Neuronal stem cell (in vitro differentiated cells): ENCODE measurements around the gene CHRDL2.
A peak's percentile ranks its signal among the peaks of the same experiment; 100 is the strongest.

Source experiments
- DNase-seq: peaks from one replicate; pipeline ENCODE4 v3.0.0-alpha.2; 2013; ENCODE audit warnings: low spot score
- H2AFZ ChIP-seq: one replicate; pipeline ENCODE4 v1.6.1; 2013; ENCODE audit warnings: mild to moderate bottlenecking, low read length, inconsistent platforms
- H2AK5ac ChIP-seq: 2 replicates; pipeline ENCODE4 v1.6.1; 2013; ENCODE audit warnings: low read depth, mild to moderate bottlenecking, inconsistent platforms, low read length, moderate library complexity, mixed read lengths
- H2BK120ac ChIP-seq: 2 replicates; pipeline ENCODE4 v1.6.1; 2013; ENCODE audit warnings: low read depth, mild to moderate bottlenecking, inconsistent platforms, low read length, moderate library complexity, mixed read lengths
- H2BK12ac ChIP-seq: one replicate; pipeline ENCODE4 v1.6.1; 2013; ENCODE audit warnings: low read length, inconsistent platforms
- H2BK15ac ChIP-seq: 2 replicates; pipeline ENCODE4 v1.6.1; 2013; ENCODE audit warnings: mild to moderate bottlenecking, low read length, inconsistent platforms, mixed read lengths
- H2BK5ac ChIP-seq: one replicate; pipeline ENCODE4 v1.6.1; 2013; ENCODE audit warnings: inconsistent platforms, mild to moderate bottlenecking, low read length, moderate library complexity
- H3K14ac ChIP-seq: one replicate; pipeline ENCODE4 v1.6.1; 2013; ENCODE audit warnings: low read length, inconsistent platforms
- H3K18ac ChIP-seq: 2 replicates; pipeline ENCODE4 v1.6.1; 2013; ENCODE audit warnings: low read length, inconsistent platforms
- H3K23ac ChIP-seq: 2 replicates; pipeline ENCODE4 v1.6.1; 2013; ENCODE audit warnings: low read depth, mild to moderate bottlenecking, mixed read lengths, low read length, inconsistent platforms; ENCODE audit not compliant: poor library complexity
- H3K27ac ChIP-seq: replicated peaks from 3 replicates; pipeline ENCODE4 v1.5.1; 2013; ENCODE audit warnings: low read length, inconsistent platforms
- H3K27me3 ChIP-seq, 3 experiments: 2 replicates each; pipeline ENCODE4 v1.6.1; 2013; ENCODE audit warnings: low read length in 3 of 3, mild to moderate bottlenecking in 2 of 3, inconsistent platforms in 1 of 3, low read depth in 1 of 3, mixed read lengths in 1 of 3, moderate library complexity in 1 of 3; ENCODE audit not compliant: control insufficient read depth in 3 of 3, insufficient read depth in 3 of 3
- H3K36me3 ChIP-seq, 2 donors: replicated peaks in 1 of 2; 2 replicates each; pipeline ENCODE4 v1.6.1; 2013; ENCODE audit warnings: low read length in 2 of 2; ENCODE audit not compliant: control insufficient read depth in 2 of 2, insufficient read depth in 2 of 2
- H3K4ac ChIP-seq: 2 replicates; pipeline ENCODE4 v1.6.1; 2013; ENCODE audit warnings: inconsistent platforms, mild to moderate bottlenecking, low read length, moderate library complexity
- H3K4me1 ChIP-seq, 2 donors: 1 replicate in 1 of 2; 2 replicates in 1 of 2; pipeline ENCODE4 v1.6.1; 2013; ENCODE audit warnings: low read length in 2 of 2, low read depth in 1 of 2; ENCODE audit not compliant: control insufficient read depth in 2 of 2, insufficient read depth in 1 of 2
- H3K4me2 ChIP-seq: one replicate; pipeline ENCODE4 v1.6.1; 2013; ENCODE audit warnings: mild to moderate bottlenecking, low read length, inconsistent platforms; ENCODE audit not compliant: insufficient read depth, poor library complexity, severe bottlenecking
- H3K4me3 ChIP-seq, 2 donors: 2 replicates each; pipeline ENCODE4 v1.5.1; 2013; ENCODE audit warnings: low read length in 2 of 2, mild to moderate bottlenecking in 2 of 2, inconsistent platforms in 1 of 2, moderate library complexity in 1 of 2
- H3K79me1 ChIP-seq: one replicate; pipeline ENCODE4 v1.6.1; 2013; ENCODE audit warnings: low read depth, mild to moderate bottlenecking, inconsistent platforms, low read length, moderate library complexity
- H3K9ac ChIP-seq: one replicate; pipeline ENCODE4 v1.6.1; 2013; ENCODE audit warnings: mild to moderate bottlenecking, low read depth, low read length, inconsistent platforms; ENCODE audit not compliant: poor library complexity
- H3K9me3 ChIP-seq, 2 donors: replicated peaks in 1 of 2; 2 replicates each; pipeline versions ENCODE3 to v1.6.1; 2013; ENCODE audit warnings: low read length in 2 of 2, mild to moderate bottlenecking in 2 of 2, inconsistent platforms in 1 of 2, low read depth in 1 of 2, mixed read lengths in 1 of 2, moderate library complexity in 1 of 2; ENCODE audit not compliant: control insufficient read depth in 2 of 2, insufficient read depth in 1 of 2
- H4K8ac ChIP-seq: one replicate; pipeline ENCODE4 v1.6.1; 2013; ENCODE audit warnings: low read depth, mild to moderate bottlenecking, inconsistent platforms, low read length, moderate library complexity
- H4K91ac ChIP-seq: one replicate; pipeline ENCODE4 v1.6.1; 2013; ENCODE audit warnings: low read length, low read depth, mild to moderate bottlenecking, inconsistent platforms; ENCODE audit not compliant: poor library complexity
- WGBS, 2 donors: extraction: QIAGEN DNeasy Blood & Tissue Kit; methylation state at CpG; one replicate each; pipeline ENCODE4 v1.1.7; 2013; ENCODE audit warnings: missing lambda C conversion rate in 2 of 2, mixed read lengths in 1 of 2; ENCODE audit not compliant: insufficient read length in 2 of 2, insufficient replicate concordance in 1 of 2; ENCODE audit errors: extremely low coverage in 2 of 2; 5-methylcytosine and 5-hydroxymethylcytosine counted together

The CHRDL2 gene

DNA sequence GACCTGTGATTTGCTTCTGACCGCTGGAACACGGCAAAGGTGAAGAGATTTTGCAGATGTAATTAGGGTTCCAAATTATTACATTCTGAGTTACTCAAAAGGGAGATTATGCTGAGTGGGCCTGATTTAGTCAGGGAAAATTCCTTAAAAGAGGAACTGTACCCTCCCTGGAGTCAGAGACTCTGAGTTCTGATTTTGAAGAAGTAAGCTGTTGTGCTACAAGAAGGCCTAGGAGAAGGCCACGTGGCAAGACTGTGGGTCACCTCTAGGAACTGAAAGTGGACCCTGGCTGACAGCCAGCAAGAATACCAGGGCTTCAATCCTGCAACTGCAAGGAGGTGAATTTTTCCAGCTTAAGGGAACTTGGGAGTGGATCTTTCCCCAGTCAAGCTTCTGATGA, 45.3 kb downstream of the CHRDL2 start:
- Histone ChIP-seq H4K8ac (no peak overlapping the region), H2AK5ac (no peak overlapping the region), H3K9me3 (peaks cover 0 to 9% of the 10 kb centered on the region in 2 donors), H2BK12ac (no peak overlapping the region), H3K27ac (no peak overlapping the region), H3K9ac (no peak overlapping the region), H2AFZ (no peak overlapping the region), H3K4me1 (no peaks in the 10 kb centered on the region), H4K91ac (no peak overlapping the region), H3K27me3 (peaks cover 0 to 7% (median 4%) of the 10 kb centered on the region in 3 experiments), H3K14ac (no peak overlapping the region), H3K23ac (no peak overlapping the region), H3K4me3 (no peak overlapping the region), H3K18ac (no peak overlapping the region), H2BK5ac (no peak overlapping the region), H2BK120ac (no peak overlapping the region), H3K79me1 (no peaks in the 10 kb centered on the region), H3K36me3 (no peaks in the 10 kb centered on the region), H3K4me2 (no peak overlapping the region), H2BK15ac (no peak overlapping the region), H3K4ac (no peak overlapping the region)
- no CpG with 5 or more reads among the region's 3 CpGs for WGBS, 2 donors
- no peak for DNase-seq

DNA sequence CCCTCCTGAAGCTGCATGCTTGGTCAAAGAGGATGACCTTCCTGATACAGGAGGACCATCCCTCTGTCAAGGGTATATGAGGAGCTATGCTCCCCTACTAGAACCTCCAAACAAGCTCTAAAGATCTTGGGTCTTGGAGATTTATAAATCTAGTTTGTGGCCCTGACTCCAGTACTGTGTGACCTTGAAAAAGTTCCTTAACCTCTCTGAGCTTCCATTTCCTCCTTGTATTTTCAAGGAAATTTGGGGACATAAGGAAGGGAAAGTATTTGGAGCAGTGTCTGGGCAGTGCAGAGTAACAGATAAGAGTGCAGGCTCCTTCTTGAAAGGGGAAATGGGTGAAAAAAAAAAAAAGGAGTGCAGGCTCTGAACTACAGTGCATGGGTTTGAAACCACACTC, 45.9 kb downstream of the CHRDL2 start:
- Histone ChIP-seq H3K9ac (no peak overlapping the region), H3K23ac (no peak overlapping the region), H2BK120ac (no peak overlapping the region), H2BK15ac (no peak overlapping the region), H3K14ac (no peak overlapping the region), H2BK12ac (no peak overlapping the region), H3K4me1 (no peaks in the 10 kb centered on the region), H3K18ac (no peak overlapping the region), H4K91ac (no peak overlapping the region), H3K4me2 (no peak overlapping the region), H3K4ac (no peak overlapping the region), H4K8ac (no peak overlapping the region), H3K9me3 (peaks cover 0 to 9% of the 10 kb centered on the region in 2 donors), H3K36me3 (no peaks in the 10 kb centered on the region), H3K4me3 (no peak overlapping the region), H2AFZ (no peak overlapping the region), H3K79me1 (no peaks in the 10 kb centered on the region), H3K27ac (no peak overlapping the region), H3K27me3 (peaks cover 0 to 7% (median 4%) of the 10 kb centered on the region in 3 experiments), H2AK5ac (no peak overlapping the region), H2BK5ac (no peak overlapping the region)
- DNase-seq, result no peak

DNA sequence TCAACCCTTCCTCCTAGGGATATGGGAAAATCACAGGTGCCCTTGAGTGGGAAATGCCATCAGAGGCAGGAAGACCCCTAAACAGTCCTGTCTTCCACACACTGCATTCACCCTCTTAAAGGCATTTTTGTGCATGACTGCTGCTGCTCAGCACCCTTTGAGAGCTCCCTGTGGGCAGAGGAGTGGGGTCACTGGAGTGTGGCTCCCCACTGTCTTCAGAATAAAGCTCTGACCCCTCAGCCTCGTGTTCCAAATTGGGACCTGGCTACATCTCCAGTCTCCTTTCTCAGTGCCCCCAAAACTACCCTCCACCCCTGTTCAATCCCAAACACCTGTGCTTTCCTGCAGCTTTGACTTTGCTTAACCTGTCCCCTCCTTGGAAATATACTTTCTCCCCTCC, 46.6 kb downstream of the CHRDL2 start:
- no peak overlapping the region for H3K18ac ChIP-seq
- H2BK12ac ChIP-seq, result no peak overlapping the region
- no peak overlapping the region for H2AFZ ChIP-seq
- H2BK120ac ChIP-seq, result no peak overlapping the region
- H3K23ac ChIP-seq, result no peak overlapping the region
- peaks cover 0 to 9% of the 10 kb centered on the region in 2 donors for H3K9me3 ChIP-seq
- no peak overlapping the region for H3K14ac ChIP-seq
- H3K27ac ChIP-seq, result no peak overlapping the region
- H2AK5ac ChIP-seq, result no peak overlapping the region
- H3K4ac ChIP-seq, result no peak overlapping the region
- H4K91ac ChIP-seq, result no peak overlapping the region
- no peaks in the 10 kb centered on the region for H3K4me1 ChIP-seq
- no peak overlapping the region for H3K4me2 ChIP-seq
- no peak overlapping the region for H2BK15ac ChIP-seq
- no peak overlapping the region for H3K4me3 ChIP-seq
- H3K9ac ChIP-seq, result no peak overlapping the region
- no peak overlapping the region for H4K8ac ChIP-seq
- DNase-seq, result no peak
- H3K36me3 ChIP-seq, result no peaks in the 10 kb centered on the region
- H2BK5ac ChIP-seq, result no peak overlapping the region
- no CpG with 5 or more reads among the region's 1 CpG for WGBS, 2 donors
- peaks cover 0 to 7% (median 4%) of the 10 kb centered on the region in 3 experiments for H3K27me3 ChIP-seq
- no peaks in the 10 kb centered on the region for H3K79me1 ChIP-seq

DNA sequence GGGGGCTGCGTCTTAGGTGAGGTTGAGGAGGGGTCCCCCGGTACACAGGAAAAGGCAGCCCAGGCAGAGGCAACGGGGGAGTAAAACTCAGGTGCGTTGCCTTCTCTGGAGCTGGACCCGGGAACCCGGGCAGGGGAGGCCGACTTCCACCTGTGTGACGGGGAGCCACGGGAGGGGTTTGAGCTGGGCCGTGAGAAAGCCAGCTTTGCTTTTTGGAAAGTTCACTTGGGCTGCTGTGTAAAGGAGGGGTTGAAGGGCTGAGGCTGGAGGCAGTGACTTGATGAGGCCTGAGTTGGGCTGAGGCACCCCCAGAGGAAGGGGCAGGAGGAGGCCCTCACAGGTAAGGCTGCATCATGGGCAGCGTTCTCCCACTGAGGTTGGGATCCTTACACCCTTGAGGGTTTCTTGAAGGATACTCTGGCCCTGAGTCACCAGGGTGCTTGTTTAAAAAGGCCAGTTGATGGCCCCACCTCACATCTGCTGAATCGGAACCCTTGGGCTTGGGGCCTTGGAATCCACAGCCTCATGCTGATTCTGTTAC, 47.2 kb downstream of the CHRDL2 start:
- Histone ChIP-seq H3K4me2 (peak overlapping the region; percentile 74), H3K14ac (peak overlapping the region; percentile 58), H2BK5ac (no peak overlapping the region), H3K23ac (no peak overlapping the region), H3K36me3 (no peaks in the 10 kb centered on the region), H3K18ac (peak overlapping the region; percentile 25), H3K9ac (no peak overlapping the region), H2BK12ac (no peak overlapping the region), H2AK5ac (peak overlapping the region; percentile 10), H3K4me1 (no peaks in the 10 kb centered on the region), H4K8ac (no peak overlapping the region), H2BK120ac (no peak overlapping the region), H3K4me3 (no peak overlapping the region), H4K91ac (no peak overlapping the region), H2AFZ (no peak overlapping the region), H3K79me1 (no peaks in the 10 kb centered on the region), H2BK15ac (peak overlapping the region; percentile 82), H3K4ac (no peak overlapping the region), H3K9me3 (peaks cover 0 to 9% of the 10 kb centered on the region in 2 donors), H3K27me3 (peaks cover 0 to 7% (median 4%) of the 10 kb centered on the region in 3 experiments), H3K27ac (no peak overlapping the region)
- WGBS, 2 donors, result no CpG with 5 or more reads among the region's 12 CpGs
- DNase-seq, result no peak
